Neural cell (in vitro differentiated cells): Measurements from ENCODE around the gene ZCCHC4.
A peak's percentile ranks its signal among the peaks of the same experiment; 100 is the strongest.

Experiments used
- CTCF ChIP-seq: fragments of 450-650 bp; IDR thresholded peaks from 2 replicates; pipeline ENCODE4 v1.5.1; 2014; ENCODE audit warnings: antibody characterized with exemption, mild to moderate bottlenecking, moderate library complexity; ENCODE audit not compliant: poor library complexity, severe bottlenecking
- EP300 ChIP-seq: fragments of 450-650 bp; conservative IDR thresholded peaks from 2 replicates; pipeline ENCODE4 v1.6.1; 2014; ENCODE audit warnings: antibody characterized with exemption, mild to moderate bottlenecking, moderate library complexity; ENCODE audit not compliant: poor library complexity, severe bottlenecking
- EZH2 ChIP-seq: fragments of 200-600, 300-800 bp; shearing (Covaris generic), sonication (generic); IDR thresholded peaks from 2 replicates; pipeline ENCODE4 v1.6.1; 2014; ENCODE audit warnings: antibody characterized with exemption, low read length, borderline replicate concordance, mild to moderate bottlenecking; ENCODE audit not compliant: insufficient read depth, poor library complexity, severe bottlenecking
- MXI1 ChIP-seq: fragments of 450-650 bp; conservative IDR thresholded peaks from 2 replicates; pipeline ENCODE4 v1.6.1; 2014; ENCODE audit warnings: antibody characterized with exemption, mild to moderate bottlenecking; ENCODE audit not compliant: poor library complexity, severe bottlenecking
- POLR2AphosphoS5 ChIP-seq: IDR thresholded peaks from 2 replicates; pipeline ENCODE4 v1.6.1; 2012
- SMC3 ChIP-seq: fragments of 450-650 bp; conservative IDR thresholded peaks from 2 replicates; pipeline ENCODE4 v1.6.1; 2014; ENCODE audit warnings: antibody characterized with exemption, mild to moderate bottlenecking, moderate library complexity; ENCODE audit not compliant: poor library complexity

DNA sequence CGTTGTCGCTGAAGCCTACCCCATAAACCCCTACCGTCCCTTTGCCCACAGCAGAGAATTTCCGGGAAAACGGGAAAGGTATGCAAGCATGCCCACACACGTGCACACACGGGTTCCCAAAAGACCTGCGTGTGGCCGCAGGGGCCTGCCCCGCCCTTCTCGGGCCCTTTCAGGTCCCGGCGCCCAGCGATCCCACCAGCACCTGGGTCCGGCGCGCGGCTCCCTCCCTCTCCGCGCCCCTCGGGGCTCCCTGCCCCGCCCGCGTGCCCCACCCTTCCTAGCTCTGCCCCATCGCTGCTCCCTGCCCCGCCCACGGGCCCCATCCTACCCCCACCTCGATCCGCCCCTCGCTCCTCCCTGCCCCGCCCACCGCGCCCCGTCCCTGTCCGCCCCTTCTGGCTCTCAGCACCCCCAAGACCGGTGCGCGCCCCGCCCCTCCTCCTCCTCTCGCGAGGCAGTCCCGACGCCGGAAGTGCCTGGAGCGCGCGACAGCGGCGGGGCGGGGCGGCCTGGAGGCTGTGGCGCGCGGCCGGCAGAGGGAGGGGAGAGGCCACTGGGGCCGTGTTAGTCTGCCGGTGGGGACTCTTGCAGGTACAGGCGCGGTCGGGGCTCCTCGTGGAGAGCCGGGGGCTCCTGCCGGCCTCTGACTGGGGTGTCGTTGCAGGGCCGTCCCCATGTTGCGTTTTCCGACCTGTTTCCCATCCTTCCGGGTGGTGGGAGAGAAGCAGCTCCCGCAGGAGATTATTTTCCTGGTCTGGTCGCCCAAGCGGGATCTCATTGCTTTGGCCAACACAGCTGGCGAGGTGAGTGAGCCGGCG, 64.4 kb downstream of the ZCCHC4 start, which contains the start of gene ANAPC4:
- TF ChIP-seq SMC3 (no peak), CTCF (peak; percentile 39), MXI1 (peak; percentile 60), POLR2AphosphoS5 (peak; percentile 68), EP300 (peak; percentile 16), EZH2 (no peak)
